H1 (cell line): Measurements from ENCODE around the gene ANO2.

Experiments used
- CTCF ChIP-seq, 3 experiments: IDR thresholded peaks; 1 replicate in 2 of 3; 2 replicates in 1 of 3; pipeline versions ENCODE4 v1.5.1 to v1.6.1; 2011; ENCODE audit warnings: low read length in 3 of 3, mild to moderate bottlenecking in 3 of 3, inconsistent platforms in 2 of 3, low read depth in 1 of 3, moderate library complexity in 1 of 3; ENCODE audit not compliant: insufficient read depth in 1 of 3; ENCODE audit errors: control extremely low read depth in 1 of 3
- POLR2A ChIP-seq, 2 experiments: IDR thresholded peaks; 1 replicate in 1 of 2; 2 replicates in 1 of 2; pipeline ENCODE4 v1.6.1; 2011; ENCODE audit warnings: low read depth in 2 of 2, low read length in 2 of 2, mild to moderate bottlenecking in 2 of 2; ENCODE audit errors: control extremely low read depth in 1 of 2

- TF ChIP-seq CTCF (IDR thresholded peaks at IDR 0.05; ENCODE audit: control extremely low read depth in 1 of 3, insufficient read depth in 1 of 3, low read depth in 1 of 3, low read length in 3 of 3), result no peak
- TF ChIP-seq POLR2A (IDR thresholded peaks at IDR 0.05; ENCODE audit: control extremely low read depth in 1 of 2, low read depth in 2 of 2, low read length in 2 of 2), result no peak
Observed at GRCh38 chr12:5715021-5715420, 230.0 kb downstream of the ANO2 start.
